HCT116 (cell line): Measurements from ENCODE around the gene NR6A1. TPM values are rescaled to one million over a fixed set of nuclear protein-coding genes. Genes with fewer than 3 reads are reported as not detected.

ENCODE experiments used
- ATAC-seq: fragments of 200-7000 bp; cut with Tn5 transposase; 2 replicates; pipeline ENCODE4 v1.9.1; 2020; ENCODE audit warnings: mild to moderate bottlenecking, moderate library complexity
- BruUV-seq: library from RNA; stranded (reverse); fragments of 400-500 nt; replicated peaks from 2 replicates; lab custom pipeline; 2021; lab: Mats Ljungman, UMichigan
- CTCF ChIA-PET: fragments of 300-600 bp; sonication (Branson Sonifier 250); formaldehyde crosslinking; loops from one replicate; lab custom pipeline; 2021; ENCODE audit warnings: antibody characterized with exemption; lab: Charles Lee
- POLR2A ChIA-PET: fragments of 300-600, 350-600 bp; sonication (Branson Sonifier 250); formaldehyde crosslinking; loops from one replicate; lab custom pipeline; 2021; ENCODE audit warnings: antibody characterized with exemption; lab: Charles Lee
- RAD21 ChIA-PET, 2 experiments: fragments of 300-600 bp; sonication (Branson Sonifier 250); formaldehyde crosslinking; loops; one replicate each; lab custom pipeline; 2023; ENCODE audit warnings: low total read pairs in 2 of 2; ENCODE audit not compliant: uncharacterized antibody in 2 of 2, unreplicated experiment in 2 of 2, low non-redundant PET in 1 of 2; lab: Charles Lee
- DNase-seq: peaks from one replicate; pipeline ENCODE4 v3.0.0-alpha.2; 2010; ENCODE audit warnings: low read depth, low spot score
- H2AFZ ChIP-seq: fragments of 200-600 bp; shearing (Covaris generic), sonication (generic); 2 replicates; pipeline ENCODE4 v1.6.1; 2017; ENCODE audit warnings: low read depth, mixed run types, mixed read lengths, antibody characterized with exemption, low read length; ENCODE audit not compliant: poor library complexity, severe bottlenecking
- H3K27ac ChIP-seq: 2 replicates; pipeline ENCODE4 v1.5.1; 2012; ENCODE audit warnings: low read depth, low read length
- H3K27me3 ChIP-seq: fragments of 200-600 bp; sonication (generic); 2 replicates; pipeline ENCODE4 v1.6.1; 2016; ENCODE audit warnings: mixed run types, low read length, mixed read lengths; ENCODE audit not compliant: insufficient read depth
- H3K36me3 ChIP-seq, 2 experiments: fragments of 200-500 bp in 1 of 2; fragments of 200-600 bp in 1 of 2; sonication (Bioruptor generic) in 1 of 2; sonication (generic) in 1 of 2; 2 replicates each; pipeline versions ENCODE4 v1.5.1 to v1.6.1; 2014 to 2016; ENCODE audit warnings: low read length in 2 of 2, inconsistent platforms in 1 of 2, mixed read lengths in 1 of 2, mixed run types in 1 of 2; ENCODE audit not compliant: insufficient read depth in 2 of 2, control insufficient read depth in 1 of 2
- H3K4me1 ChIP-seq, 2 experiments: fragments of 200-600 bp in 1 of 2; sonication (generic) in 1 of 2; 2 replicates each; pipeline versions ENCODE4 v1.5.1 to v1.6.1; 2012 to 2017; ENCODE audit warnings: low read length in 2 of 2, inconsistent platforms in 1 of 2, mild to moderate bottlenecking in 1 of 2, mixed read lengths in 1 of 2, mixed run types in 1 of 2, moderate library complexity in 1 of 2; ENCODE audit not compliant: insufficient read depth in 2 of 2, control insufficient read depth in 1 of 2
- H3K4me2 ChIP-seq: fragments of 200-600 bp; sonication (generic); 2 replicates; pipeline ENCODE4 v1.6.1; 2017; ENCODE audit warnings: mixed run types, low read length, mixed read lengths
- H3K4me3 ChIP-seq, 2 experiments: fragments of 200-600 bp in 1 of 2; sonication (generic) in 1 of 2; replicated peaks in 1 of 2; 2 replicates each; pipeline ENCODE4 v1.5.1; 2011 to 2016; ENCODE audit warnings: low read length in 2 of 2, control low read depth in 1 of 2, low read depth in 1 of 2, mild to moderate bottlenecking in 1 of 2, mixed read lengths in 1 of 2, mixed run types in 1 of 2
- H3K79me2 ChIP-seq: fragments of 200-600 bp; sonication (generic); 2 replicates; pipeline ENCODE4 v1.6.1; 2017; ENCODE audit warnings: mild to moderate bottlenecking, mixed run types, low read length, moderate library complexity, mixed read lengths; ENCODE audit not compliant: insufficient read depth
- H3K9ac ChIP-seq: fragments of 200-600 bp; sonication (generic); 2 replicates; pipeline ENCODE4 v1.6.1; 2016; ENCODE audit warnings: low read length, mixed read lengths
- H3K9me2 ChIP-seq: fragments of 200-600 bp; sonication (generic), shearing (Covaris generic); 2 replicates; pipeline ENCODE4 v1.6.1; 2017; ENCODE audit warnings: mixed run types, mild to moderate bottlenecking, moderate library complexity; ENCODE audit not compliant: insufficient read depth
- H3K9me3 ChIP-seq, 2 experiments: fragments of 200-500 bp in 1 of 2; fragments of 200-600 bp in 1 of 2; sonication (Bioruptor generic) in 1 of 2; sonication (generic) in 1 of 2; 2 replicates each; pipeline ENCODE4 v1.6.1; 2014 to 2017; ENCODE audit warnings: low read length in 2 of 2, mixed read lengths in 2 of 2, inconsistent platforms in 1 of 2, low read depth in 1 of 2, mild to moderate bottlenecking in 1 of 2, mixed run types in 1 of 2, moderate library complexity in 1 of 2; ENCODE audit not compliant: control insufficient read depth in 1 of 2, insufficient read depth in 1 of 2
- H4K20me1 ChIP-seq: fragments of 200-600 bp; sonication (generic), shearing (Covaris generic); 2 replicates; pipeline ENCODE4 v1.6.1; 2017; ENCODE audit warnings: mixed run types, mild to moderate bottlenecking, moderate library complexity; ENCODE audit not compliant: insufficient read depth
- ELF1 ChIP-seq: IDR thresholded peaks from 2 replicates; pipeline ENCODE4 v1.6.1; 2012; ENCODE audit warnings: low read depth, borderline replicate concordance
- JUND ChIP-seq: IDR thresholded peaks from 2 replicates; pipeline ENCODE4 v1.6.1; 2012
- RAD21 ChIP-seq: IDR thresholded peaks from 2 replicates; pipeline ENCODE4 v1.6.1; 2012; ENCODE audit warnings: low read depth, mild to moderate bottlenecking
- YY1 ChIP-seq: IDR thresholded peaks from 2 replicates; pipeline ENCODE4 v1.6.1; 2011; ENCODE audit warnings: low read length, low read depth, moderate library complexity, mild to moderate bottlenecking; ENCODE audit not compliant: insufficient replicate concordance; ENCODE audit errors: extremely low read depth
- ZFX ChIP-seq: fragments of 450-650 bp; IDR thresholded peaks from 2 replicates; pipeline ENCODE4 v1.6.1; 2017
- ZNF274 ChIP-seq: fragments of 200-500 bp; sonication (Bioruptor generic); IDR thresholded peaks from 2 replicates; pipeline ENCODE4 v1.6.1; 2014; ENCODE audit warnings: mild to moderate bottlenecking, low read depth, low read length, inconsistent platforms
- intact Hi-C: fragments of 100-400 bp; cut with micrococcal nuclease; formaldehyde crosslinking; loops from 2 replicates; pipeline ENCODE4 v1.10.0; 2022
- total RNA-seq: library from RNA; stranded (reverse); gene quantifications from one replicate; pipeline ENCODE4 v1.2.1, GENCODE V29; 2021; ENCODE audit not compliant: unreplicated experiment
- TF ChIP-seq, protein P1 (sequence below): IDR thresholded peaks from 2 replicates; pipeline ENCODE4 v1.6.1; 2012
- TF ChIP-seq, protein P2 (sequence below), 3 experiments: fragments of 200-600 bp in 1 of 3; sonication (generic) in 1 of 3; IDR thresholded peaks in 2 of 3; conservative IDR thresholded peaks in 1 of 3; 2 replicates each; pipeline ENCODE4 v1.5.1; 2012 to 2017; ENCODE audit warnings: low read depth in 2 of 3, low read length in 2 of 3, antibody characterized with exemption in 1 of 3, borderline replicate concordance in 1 of 3, control low read depth in 1 of 3, mild to moderate bottlenecking in 1 of 3, mixed read lengths in 1 of 3, mixed run types in 1 of 3, moderate library complexity in 1 of 3; ENCODE audit not compliant: insufficient read depth in 1 of 3
- TF ChIP-seq, protein P3 (sequence below): IDR thresholded peaks from 2 replicates; pipeline ENCODE4 v1.6.1; 2012

The NR6A1 gene
- total RNA-seq, 1 experiment from 2014 or later: 9.9 TPM

DNA sequence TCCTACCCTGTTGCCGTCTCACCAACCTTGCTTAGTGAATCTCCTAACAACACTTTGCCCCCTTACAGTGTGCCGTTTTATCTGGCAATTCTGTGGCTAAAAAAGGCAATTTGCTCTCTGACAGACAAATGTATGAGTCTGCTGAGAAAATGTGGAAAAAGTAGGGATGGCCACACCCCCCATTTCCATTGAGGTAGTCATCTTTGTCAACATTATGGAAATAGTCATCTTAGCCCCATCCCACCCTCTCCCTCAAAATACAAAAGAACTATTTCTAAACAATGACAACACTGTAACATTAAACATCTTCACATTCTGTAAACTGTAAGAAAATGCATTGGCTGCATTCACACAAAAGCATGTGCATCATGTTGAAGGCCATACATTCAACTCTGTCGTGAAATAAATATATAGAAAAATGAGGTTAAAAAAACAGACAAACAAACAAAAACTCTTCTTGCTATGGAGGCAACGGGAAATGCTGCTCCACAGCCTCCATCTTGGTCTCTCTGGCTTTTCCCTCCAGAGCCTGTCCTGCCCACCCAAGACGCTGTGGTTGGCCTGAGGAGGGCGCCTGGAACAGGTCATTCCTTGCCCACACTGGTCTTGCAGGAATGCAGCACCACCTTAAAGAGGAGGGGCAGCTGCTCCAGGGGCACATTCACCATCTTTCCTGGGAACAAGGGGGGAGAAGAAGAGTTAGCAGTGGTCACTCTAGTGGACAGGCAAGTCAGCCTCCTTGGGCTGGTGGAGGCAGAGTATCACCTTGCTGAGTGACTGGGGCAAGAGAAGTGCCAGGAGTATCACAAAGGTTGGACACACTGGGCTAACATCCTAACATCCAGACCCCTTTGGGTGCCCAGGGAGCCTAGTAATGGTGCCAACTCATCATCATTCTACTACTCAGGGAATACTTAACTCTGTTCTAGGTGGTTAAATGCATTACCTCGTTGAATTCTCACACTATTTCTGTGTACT, 248.7 kb downstream of the NR6A1 start:
- RAD21 ChIA-PET: no interaction called here
- Histone ChIP-seq H4K20me1 (no peaks in the 10 kb centered on the region), H3K4me3 (no peak overlapping the region), H3K36me3 (peaks cover 4 to 5% of the 10 kb centered on the region in 2 experiments; a peak in 1 of 4 replicates), H3K9me3 (no peaks in the 10 kb centered on the region)
- intact Hi-C loops: no loop called here
- BruUV-seq: no TSS peak
- TF ChIP-seq ELF1 (no peak), ZFX (no peak), YY1 (no peak), JUND (no peak), RAD21 (peak; percentile 38; the same call in 1 of the 2 replicates), ZNF274 (no peak)
- TF ChIP-seq, protein P1, sequence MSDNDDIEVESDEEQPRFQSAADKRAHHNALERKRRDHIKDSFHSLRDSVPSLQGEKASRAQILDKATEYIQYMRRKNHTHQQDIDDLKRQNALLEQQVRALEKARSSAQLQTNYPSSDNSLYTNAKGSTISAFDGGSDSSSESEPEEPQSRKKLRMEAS: no peak
- TF ChIP-seq, protein P2, sequence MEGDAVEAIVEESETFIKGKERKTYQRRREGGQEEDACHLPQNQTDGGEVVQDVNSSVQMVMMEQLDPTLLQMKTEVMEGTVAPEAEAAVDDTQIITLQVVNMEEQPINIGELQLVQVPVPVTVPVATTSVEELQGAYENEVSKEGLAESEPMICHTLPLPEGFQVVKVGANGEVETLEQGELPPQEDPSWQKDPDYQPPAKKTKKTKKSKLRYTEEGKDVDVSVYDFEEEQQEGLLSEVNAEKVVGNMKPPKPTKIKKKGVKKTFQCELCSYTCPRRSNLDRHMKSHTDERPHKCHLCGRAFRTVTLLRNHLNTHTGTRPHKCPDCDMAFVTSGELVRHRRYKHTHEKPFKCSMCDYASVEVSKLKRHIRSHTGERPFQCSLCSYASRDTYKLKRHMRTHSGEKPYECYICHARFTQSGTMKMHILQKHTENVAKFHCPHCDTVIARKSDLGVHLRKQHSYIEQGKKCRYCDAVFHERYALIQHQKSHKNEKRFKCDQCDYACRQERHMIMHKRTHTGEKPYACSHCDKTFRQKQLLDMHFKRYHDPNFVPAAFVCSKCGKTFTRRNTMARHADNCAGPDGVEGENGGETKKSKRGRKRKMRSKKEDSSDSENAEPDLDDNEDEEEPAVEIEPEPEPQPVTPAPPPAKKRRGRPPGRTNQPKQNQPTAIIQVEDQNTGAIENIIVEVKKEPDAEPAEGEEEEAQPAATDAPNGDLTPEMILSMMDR (IDR thresholded peaks at IDR 0.05 in 2 of 3, conservative IDR thresholded peaks at IDR 0.05 in 1 of 3; ENCODE audit: borderline replicate concordance in 1 of 3, insufficient read depth in 1 of 3, low read depth in 2 of 3, low read length in 2 of 3): peak in 2 of 3 experiments; percentile 10 to 41; a peak in 3 of 6 replicates
- TF ChIP-seq, protein P3, sequence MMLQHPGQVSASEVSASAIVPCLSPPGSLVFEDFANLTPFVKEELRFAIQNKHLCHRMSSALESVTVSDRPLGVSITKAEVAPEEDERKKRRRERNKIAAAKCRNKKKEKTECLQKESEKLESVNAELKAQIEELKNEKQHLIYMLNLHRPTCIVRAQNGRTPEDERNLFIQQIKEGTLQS: no peak
- TF ChIP-seq, all 23 proteins: peak for 2
- DNase-seq: peak; percentile 8
- Histone ChIP-seq H3K79me2 (no peaks in the 10 kb centered on the region), H3K27me3 (no peaks in the 10 kb centered on the region), H3K9me2 (no peaks in the 10 kb centered on the region), H3K4me2 (0 out of 2 replicates have a peak overlapping the region, but pooled peaks have one; percentile 2), H3K9ac (no peak overlapping the region), H2AFZ (no peak overlapping the region), H3K27ac (no peak overlapping the region), H3K4me1 (peaks cover 0 to 10% of the 10 kb centered on the region in 2 experiments; a peak in 2 of 4 replicates)
- CTCF ChIA-PET: no interaction called here
- POLR2A ChIA-PET: no interaction called here
- ATAC-seq: peak; percentile 96
